Stomach smooth muscle (tissue), 2 donors: ENCODE data around the gene MATN1.

Source experiments
- H3K27ac ChIP-seq: one replicate; pipeline ENCODE4 v1.7.0; 2013; ENCODE audit warnings: mild to moderate bottlenecking, low read length, inconsistent platforms
- H3K27me3 ChIP-seq, 2 donors: one replicate each; pipeline ENCODE4 v1.7.0; 2013; ENCODE audit warnings: low read length in 2 of 2; ENCODE audit not compliant: insufficient read depth in 2 of 2, control insufficient read depth in 1 of 2
- H3K36me3 ChIP-seq, 2 donors: one replicate each; pipeline ENCODE4 v1.7.0; 2013; ENCODE audit warnings: low read length in 2 of 2; ENCODE audit not compliant: control insufficient read depth in 2 of 2, insufficient read depth in 2 of 2
- H3K4me1 ChIP-seq: one replicate; pipeline ENCODE4 v1.7.0; 2013; ENCODE audit warnings: low read length; ENCODE audit not compliant: control insufficient read depth, insufficient read depth
- H3K4me3 ChIP-seq, 2 donors: one replicate each; pipeline ENCODE4 v1.7.0; 2013; ENCODE audit warnings: low read length in 2 of 2
- H3K9ac ChIP-seq, 2 donors: one replicate each; pipeline ENCODE4 v1.7.0; 2013; ENCODE audit warnings: low read length in 2 of 2, mild to moderate bottlenecking in 1 of 2
- H3K9me3 ChIP-seq, 2 donors: one replicate each; pipeline ENCODE4 v1.7.0; 2013; ENCODE audit warnings: low read length in 2 of 2; ENCODE audit not compliant: control insufficient read depth in 2 of 2
- donor health status: healthy.
- donor health status: Pancreatic carcinoma.

Gene MATN1

GRCh38 chr1:30728832-30729638 is 5.7 kb upstream of the MATN1 start:
- H3K4me3 ChIP-seq = no peak overlapping the region
- no peaks in the 10 kb centered on the region for H3K27me3 ChIP-seq
- no peaks in the 10 kb centered on the region for H3K4me1 ChIP-seq
- no peaks in the 10 kb centered on the region for H3K9me3 ChIP-seq
- peaks cover 0 to 9% of the 10 kb centered on the region in 2 donors for H3K36me3 ChIP-seq
- H3K9ac ChIP-seq = no peak overlapping the region
- no peak overlapping the region for H3K27ac ChIP-seq

DNA sequence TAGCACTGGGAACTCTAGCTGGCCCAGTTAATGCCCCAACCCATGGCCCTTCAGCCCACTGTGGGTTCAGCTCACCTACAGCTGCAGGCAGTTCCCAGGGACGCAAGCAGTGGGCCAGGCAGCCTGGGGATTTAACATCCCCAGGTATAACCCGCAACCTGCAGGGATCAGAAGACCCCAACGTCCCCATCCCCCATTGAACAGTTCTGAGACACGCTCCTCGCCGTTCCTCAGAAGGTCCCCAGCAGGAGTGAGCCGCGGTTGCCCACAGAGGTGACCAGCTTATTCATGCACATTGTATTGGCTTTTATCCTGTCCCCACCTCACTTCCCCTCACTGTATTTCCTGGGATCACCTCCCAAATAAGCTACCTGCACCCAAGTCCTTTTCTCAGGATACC is 5.0 kb upstream of the MATN1 start:
- H3K9me3 ChIP-seq = no peaks in the 10 kb centered on the region
- no peak overlapping the region for H3K9ac ChIP-seq
- no peaks in the 10 kb centered on the region for H3K4me1 ChIP-seq

DNA sequence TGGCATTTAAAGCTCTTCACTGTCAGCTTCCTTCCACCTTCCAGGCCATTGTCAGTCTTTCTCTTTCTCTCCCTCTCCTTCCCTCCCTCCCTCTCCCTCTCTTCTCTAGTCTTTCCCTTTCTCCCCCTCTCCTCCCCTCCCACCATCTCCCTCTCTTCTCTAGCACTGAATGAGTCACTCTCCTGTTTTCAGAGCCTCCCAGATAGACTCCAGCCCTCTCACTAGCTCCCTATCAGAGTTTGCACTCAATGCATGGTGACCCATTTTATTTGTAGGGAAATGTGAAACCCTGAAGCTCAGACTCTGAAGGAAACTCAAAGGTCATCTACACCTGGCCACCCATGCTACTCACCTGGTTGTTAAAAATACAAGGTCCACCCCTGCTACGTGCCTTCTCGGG is 4.4 kb upstream of the MATN1 start:
- Histone ChIP-seq H3K27ac (no peak overlapping the region), H3K4me3 (no peak overlapping the region), H3K9ac (no peak overlapping the region), H3K9me3 (no peaks in the 10 kb centered on the region), H3K4me1 (no peaks in the 10 kb centered on the region), H3K27me3 (no peaks in the 10 kb centered on the region), H3K36me3 (peaks cover 0 to 10% of the 10 kb centered on the region in 2 donors)

More for the DNA sequence above, 5.0 kb upstream of the MATN1 start:
- Histone ChIP-seq H3K36me3 (peaks cover 0 to 10% of the 10 kb centered on the region in 2 donors), H3K4me3 (no peak overlapping the region), H3K27me3 (no peaks in the 10 kb centered on the region), H3K27ac (no peak overlapping the region)

DNA sequence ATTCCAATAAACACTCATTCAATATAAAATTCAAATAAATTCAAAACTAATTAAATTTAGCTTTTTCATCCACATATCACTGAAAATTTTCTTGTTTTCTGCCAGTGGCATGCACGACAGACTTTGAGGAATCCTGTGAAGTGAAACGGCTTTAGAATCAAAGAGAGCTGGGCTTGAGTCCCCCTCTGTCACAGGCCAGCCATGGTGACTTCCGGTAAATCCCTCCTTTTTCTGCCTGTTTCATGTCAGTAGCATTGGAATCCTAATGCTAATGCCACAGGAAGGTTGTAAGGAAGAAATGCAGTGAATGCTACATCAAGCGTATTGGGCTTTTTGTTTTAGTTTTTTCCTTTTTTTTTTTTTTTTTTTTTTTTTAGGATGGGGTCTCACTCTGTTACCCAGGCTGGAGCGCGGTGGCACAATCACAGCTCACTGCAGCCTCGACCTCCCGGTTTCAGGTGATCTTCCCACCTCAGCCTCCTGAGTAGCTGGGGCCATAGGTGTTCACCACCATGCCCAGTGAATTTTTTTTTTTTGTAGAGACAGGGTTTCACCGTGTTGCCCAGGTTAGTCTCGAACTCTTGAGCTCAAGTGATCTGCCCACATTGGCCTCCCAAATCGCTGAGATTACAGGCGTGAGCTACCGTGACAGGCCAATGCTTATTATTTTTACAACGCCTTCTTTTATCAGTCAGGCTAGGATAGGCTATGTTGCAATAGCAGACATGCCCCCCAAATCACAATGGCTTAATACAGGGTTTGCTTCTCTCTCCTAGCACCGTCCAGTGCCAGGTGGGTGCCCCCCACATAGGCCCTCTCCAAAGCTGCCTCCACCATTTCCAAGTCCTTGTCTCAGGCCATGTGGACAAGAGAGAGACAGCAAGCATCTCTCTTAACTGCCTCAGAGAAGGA is 3.6 kb upstream of the MATN1 start:
- no peaks in the 10 kb centered on the region for H3K9me3 ChIP-seq

DNA sequence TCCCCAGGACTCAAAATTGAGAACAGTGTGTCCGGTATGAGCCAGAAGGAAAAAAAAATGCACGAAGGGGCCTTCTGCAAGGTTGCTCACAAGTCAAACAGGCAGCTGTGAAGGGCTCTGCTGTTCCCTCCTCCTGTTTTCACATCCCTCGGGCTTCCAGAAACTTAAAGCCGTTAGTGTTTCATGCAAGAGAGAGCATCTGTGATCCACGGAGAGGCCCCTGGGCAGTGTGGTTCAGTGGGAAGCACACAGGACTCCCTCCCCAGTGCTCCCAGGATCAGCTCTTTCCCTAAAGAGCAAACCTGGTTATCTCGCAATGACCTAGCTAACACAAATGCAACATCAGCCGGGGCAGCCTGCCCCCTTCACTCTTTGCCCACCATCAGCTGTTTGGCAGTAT is 2.9 kb upstream of the MATN1 start:
- no peak overlapping the region for H3K4me3 ChIP-seq
- H3K36me3 ChIP-seq = peaks cover 0 to 10% of the 10 kb centered on the region in 2 donors
- no peaks in the 10 kb centered on the region for H3K4me1 ChIP-seq
- H3K27me3 ChIP-seq = no peaks in the 10 kb centered on the region
- no peaks in the 10 kb centered on the region for H3K9me3 ChIP-seq
- H3K9ac ChIP-seq = no peak overlapping the region
- no peak overlapping the region for H3K27ac ChIP-seq

More for the DNA sequence above, 3.6 kb upstream of the MATN1 start:
- no peak overlapping the region for H3K4me3 ChIP-seq
- H3K27ac ChIP-seq = no peak overlapping the region
- H3K36me3 ChIP-seq = peaks cover 0 to 10% of the 10 kb centered on the region in 2 donors
- no peak overlapping the region for H3K9ac ChIP-seq
- H3K4me1 ChIP-seq = no peaks in the 10 kb centered on the region
- no peaks in the 10 kb centered on the region for H3K27me3 ChIP-seq

DNA sequence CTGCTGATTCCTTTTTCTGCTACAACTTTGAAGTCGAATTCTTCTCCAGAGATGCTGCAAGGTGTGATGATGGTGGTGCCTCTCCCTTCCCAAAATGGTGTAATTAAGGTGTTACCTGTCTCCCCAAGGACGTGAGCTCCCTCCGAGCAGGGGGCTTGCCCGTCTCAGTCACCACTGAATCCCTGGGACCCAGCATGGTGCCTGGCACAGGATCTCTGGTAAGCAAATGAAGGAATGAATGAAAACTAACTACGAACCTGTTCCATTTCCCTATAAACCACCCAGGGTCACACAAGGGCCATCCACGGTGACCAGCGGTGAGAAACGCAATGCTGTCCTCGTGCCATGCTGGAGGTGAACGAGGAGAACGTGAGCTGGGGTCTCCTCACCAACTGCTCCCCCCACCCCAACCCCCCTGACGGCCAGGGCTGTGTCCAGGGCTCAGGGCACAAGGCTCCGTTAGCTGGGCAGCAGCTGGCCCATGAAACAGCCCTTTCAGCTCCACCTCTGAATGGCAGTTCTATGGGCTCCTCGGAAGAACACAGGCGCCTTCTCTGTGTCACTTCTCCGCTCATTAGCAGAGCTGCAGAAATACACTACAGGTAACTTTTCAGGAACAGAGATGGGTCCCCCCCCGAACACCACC is 2.2 kb upstream of the MATN1 start:
- Histone ChIP-seq H3K27ac (no peak overlapping the region), H3K27me3 (no peaks in the 10 kb centered on the region), H3K9me3 (no peaks in the 10 kb centered on the region), H3K36me3 (peaks cover 0 to 10% of the 10 kb centered on the region in 2 donors), H3K9ac (no peak overlapping the region), H3K4me1 (no peaks in the 10 kb centered on the region), H3K4me3 (no peak overlapping the region)

DNA sequence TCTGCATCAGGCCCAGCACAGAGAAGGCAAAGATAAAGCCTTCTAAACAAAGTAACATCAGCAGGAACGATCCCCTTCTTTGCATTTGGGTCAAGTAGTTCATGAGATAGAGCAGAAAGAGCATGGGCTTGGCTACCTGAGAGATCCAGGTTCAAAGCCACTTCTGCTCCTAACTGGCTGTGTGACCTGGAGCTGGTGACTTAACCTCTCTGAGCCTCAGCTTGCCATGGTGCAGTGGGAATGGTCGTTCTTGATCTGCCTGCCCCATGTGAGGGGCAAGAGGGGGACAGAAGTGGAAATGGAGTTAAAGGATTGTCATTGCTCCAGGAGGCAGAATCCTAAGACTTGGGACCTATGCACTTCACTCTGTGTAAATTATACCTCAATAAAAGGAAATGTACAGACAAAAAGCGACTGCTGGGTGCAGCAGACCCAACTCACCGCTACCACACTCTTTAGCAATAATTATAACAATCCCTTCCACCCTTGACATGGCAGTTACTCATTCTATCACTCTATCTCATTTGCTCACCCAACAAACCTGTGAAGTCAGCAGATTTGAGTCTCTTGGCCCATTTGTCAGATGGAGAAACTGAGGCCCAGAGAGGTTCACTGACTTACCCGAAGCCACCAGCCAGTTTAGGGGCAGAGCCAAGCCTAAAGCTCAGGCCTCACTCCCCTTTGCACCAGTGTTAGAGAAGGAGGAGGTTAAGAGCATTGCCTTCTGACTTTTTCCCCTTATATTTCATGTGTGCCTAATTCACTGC is 1.5 kb upstream of the MATN1 start:
- Histone ChIP-seq H3K36me3 (peaks cover 0 to 10% of the 10 kb centered on the region in 2 donors), H3K4me1 (no peaks in the 10 kb centered on the region), H3K27ac (no peak overlapping the region), H3K27me3 (no peaks in the 10 kb centered on the region), H3K9me3 (no peaks in the 10 kb centered on the region), H3K9ac (no peak overlapping the region), H3K4me3 (no peak overlapping the region)

DNA sequence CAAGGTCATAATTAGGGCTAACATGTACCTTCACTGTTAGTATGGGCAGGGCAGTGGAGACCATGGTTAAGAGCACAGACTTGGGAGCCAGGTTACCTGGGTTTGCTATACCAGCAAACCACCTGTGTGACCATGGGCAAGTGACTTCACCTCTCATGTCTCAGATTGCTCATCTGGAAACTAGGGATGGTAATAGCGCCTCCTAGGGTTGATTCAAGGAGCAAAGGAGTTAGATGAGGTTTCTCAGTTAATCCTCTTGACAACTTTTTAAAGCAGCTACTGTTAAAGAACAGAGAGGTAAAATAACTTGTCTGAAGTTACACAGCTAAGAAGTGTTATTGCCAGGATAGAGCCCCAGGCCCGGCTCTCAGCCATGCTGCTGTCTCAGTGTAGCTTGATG is 790 bp upstream of the MATN1 start:
- peaks cover 0 to 10% of the 10 kb centered on the region in 2 donors for H3K36me3 ChIP-seq
- H3K4me3 ChIP-seq = no peak overlapping the region
- no peak overlapping the region for H3K9ac ChIP-seq
- no peak overlapping the region for H3K27ac ChIP-seq
- peaks cover 5% of the 10 kb centered on the region for H3K4me1 ChIP-seq
- H3K9me3 ChIP-seq = no peaks in the 10 kb centered on the region
- H3K27me3 ChIP-seq = no peaks in the 10 kb centered on the region

DNA sequence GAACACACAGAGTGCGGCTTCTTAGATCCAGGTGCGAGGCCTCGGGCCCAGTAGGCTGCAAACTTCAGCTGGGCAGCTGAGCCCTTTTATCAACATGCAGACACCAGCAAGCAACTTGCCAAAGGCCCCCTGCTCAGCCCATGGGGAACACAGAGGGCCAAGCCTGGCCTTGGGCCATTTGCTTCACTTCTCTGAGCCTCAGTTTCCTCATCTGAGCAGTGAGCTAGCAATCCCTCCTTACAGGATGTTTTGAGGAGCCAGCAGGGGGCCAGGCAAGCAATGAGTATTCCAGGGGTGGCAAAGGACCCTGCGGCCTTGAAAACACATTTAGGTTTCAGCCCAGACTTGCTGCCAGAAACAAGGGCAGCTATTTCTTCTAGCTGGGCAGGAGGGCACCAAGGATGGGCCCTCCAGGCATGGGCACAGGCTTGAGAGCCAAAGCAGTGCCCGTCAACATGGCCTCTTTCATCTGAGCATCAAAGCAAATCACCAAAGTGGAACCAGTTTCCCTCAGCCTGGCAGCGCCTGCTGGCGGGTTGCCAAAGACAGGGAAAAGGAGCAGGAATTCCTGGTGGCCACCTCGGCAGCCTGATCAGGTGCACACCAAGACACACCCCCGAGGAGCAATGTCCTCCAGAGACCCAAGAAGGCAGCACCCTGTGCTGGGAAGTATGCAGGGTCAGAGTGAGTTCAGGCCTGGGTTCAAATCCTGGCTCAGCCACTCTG is 1.4 kb downstream of the MATN1 start:
- Histone ChIP-seq H3K9me3 (no peaks in the 10 kb centered on the region), H3K4me1 (peaks cover 11% of the 10 kb centered on the region), H3K27ac (no peak overlapping the region), H3K4me3 (no peak overlapping the region), H3K36me3 (peaks cover 0 to 10% of the 10 kb centered on the region in 2 donors), H3K27me3 (no peaks in the 10 kb centered on the region), H3K9ac (no peak overlapping the region)
